ENCODE results near the gene SLMAP. TPM values are rescaled to one million over a fixed set of nuclear protein-coding genes. Genes with fewer than 3 reads are reported as not detected.

Gene SLMAP
- total RNA-seq, 1 donor from 2014 or later: 71.4 TPM

DNA sequence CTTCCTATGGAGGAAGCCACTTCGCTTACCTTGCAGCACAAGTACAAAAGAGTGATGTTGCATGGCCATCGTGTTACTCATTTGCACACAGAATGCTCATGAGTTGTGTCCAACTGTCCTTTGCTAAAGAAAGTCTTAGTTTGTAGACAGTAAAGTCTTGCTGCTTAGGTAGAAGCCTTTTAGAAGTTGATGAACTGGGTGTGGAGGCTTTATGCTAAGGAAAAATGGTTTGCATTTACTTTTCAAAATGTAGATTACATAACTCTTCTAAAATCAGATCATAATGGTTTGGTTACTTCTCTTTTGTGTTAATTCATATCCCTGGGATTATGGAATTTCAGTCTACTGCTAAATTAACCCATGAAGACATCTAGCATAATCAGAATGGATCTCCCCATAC is 167.6 kb downstream of the SLMAP start:
- no peaks in the 10 kb centered on the region for H3K79me2 ChIP-seq (ENCODE audit: insufficient read depth, low read length)
- DNase-seq (ENCODE audit: low read depth) (no peak), FAIRE-seq (no peak)
- H3K27me3 ChIP-seq (ENCODE audit: insufficient read depth, low read length): no peaks in the 10 kb centered on the region
- no peak overlapping the region for H3K4me3 ChIP-seq (ENCODE audit: insufficient read depth, low read depth, low read length)
- no peak overlapping the region for H3K4me3 Mint-ChIP-seq (ENCODE audit: unreplicated experiment)
- no peaks in the 10 kb centered on the region for H4K20me1 ChIP-seq (ENCODE audit: insufficient read depth, low read length)
- H3K9me3 ChIP-seq (ENCODE audit: insufficient read depth, low read depth, low read length): no peaks in the 10 kb centered on the region
- H3K9me3 Mint-ChIP-seq (ENCODE audit: unreplicated experiment): no peaks in the 10 kb centered on the region
- H3K9ac ChIP-seq (ENCODE audit: low read length): no peak overlapping the region
- H3K27me3 Mint-ChIP-seq (ENCODE audit: low read depth, unreplicated experiment): no peaks in the 10 kb centered on the region
- H3K4me2 ChIP-seq (ENCODE audit: low read length): no peak overlapping the region
- no peak for TF ChIP-seq CTCF (IDR thresholded peaks at IDR 0.05; ENCODE audit: insufficient read depth, low read depth, low read length)
- no peak for TF ChIP-seq EZH2 (IDR thresholded peaks at IDR 0.05; ENCODE audit: insufficient read depth, low read length)
- no peak overlapping the region for H3K27ac Mint-ChIP-seq (ENCODE audit: unreplicated experiment)
- H3K36me3 ChIP-seq (ENCODE audit: insufficient read depth, low read length): peaks cover 6% of the 10 kb centered on the region
- no peaks in the 10 kb centered on the region for H3K4me1 Mint-ChIP-seq (ENCODE audit: low read depth, unreplicated experiment)
- no peak overlapping the region for H3K27ac ChIP-seq (ENCODE audit: low read depth, low read length)
- H3K4me1 ChIP-seq (ENCODE audit: insufficient read depth, low read length): no peaks in the 10 kb centered on the region
- H3K36me3 Mint-ChIP-seq (ENCODE audit: low read depth, unreplicated experiment): peaks cover 6% of the 10 kb centered on the region
- H2AFZ ChIP-seq (ENCODE audit: low read depth, low read length): no peak overlapping the region

- no peaks in the 10 kb centered on the region for H3K27me3 ChIP-seq (ENCODE audit: insufficient read depth, low read length)
- Mint-ChIP-seq H3K27ac (ENCODE audit: unreplicated experiment) (no peak overlapping the region), H3K4me1 (ENCODE audit: low read depth, unreplicated experiment) (no peaks in the 10 kb centered on the region), H3K9me3 (ENCODE audit: unreplicated experiment) (no peaks in the 10 kb centered on the region), H3K4me3 (ENCODE audit: unreplicated experiment) (no peak overlapping the region), H3K27me3 (ENCODE audit: low read depth, unreplicated experiment) (no peaks in the 10 kb centered on the region), H3K36me3 (ENCODE audit: low read depth, unreplicated experiment) (peaks cover 5% of the 10 kb centered on the region)
- H3K9ac ChIP-seq (ENCODE audit: low read length): no peak overlapping the region
- DNase-seq (ENCODE audit: low read depth) (no peak), FAIRE-seq (no peak)
- H4K20me1 ChIP-seq (ENCODE audit: insufficient read depth, low read length): no peaks in the 10 kb centered on the region
- no peaks in the 10 kb centered on the region for H3K79me2 ChIP-seq (ENCODE audit: insufficient read depth, low read length)
- no peaks in the 10 kb centered on the region for H3K4me1 ChIP-seq (ENCODE audit: insufficient read depth, low read length)
- TF ChIP-seq EZH2 (IDR thresholded peaks at IDR 0.05; ENCODE audit: insufficient read depth, low read length): no peak
- no peak for TF ChIP-seq CTCF (IDR thresholded peaks at IDR 0.05; ENCODE audit: insufficient read depth, low read depth, low read length)
- H3K27ac ChIP-seq (ENCODE audit: low read depth, low read length): no peak overlapping the region
- H3K9me3 ChIP-seq (ENCODE audit: insufficient read depth, low read depth, low read length): no peaks in the 10 kb centered on the region
- no peak overlapping the region for H2AFZ ChIP-seq (ENCODE audit: low read depth, low read length)
- H3K36me3 ChIP-seq (ENCODE audit: insufficient read depth, low read length): peaks cover 5% of the 10 kb centered on the region
- H3K4me2 ChIP-seq (ENCODE audit: low read length): no peak overlapping the region
- no peak overlapping the region for H3K4me3 ChIP-seq (ENCODE audit: insufficient read depth, low read depth, low read length)
Observed at GRCh38 chr3:57927166-57927565, 171.1 kb downstream of the SLMAP start.

GRCh38 chr3:57927916-57928315 is 171.8 kb downstream of the SLMAP start:
- Histone ChIP-seq H3K36me3 (ENCODE audit: insufficient read depth, low read length) (peaks cover 3% of the 10 kb centered on the region), H3K4me1 (ENCODE audit: insufficient read depth, low read length) (no peaks in the 10 kb centered on the region), H3K27me3 (ENCODE audit: insufficient read depth, low read length) (no peaks in the 10 kb centered on the region), H3K4me3 (ENCODE audit: insufficient read depth, low read depth, low read length) (no peak overlapping the region), H3K4me2 (ENCODE audit: low read length) (no peak overlapping the region), H3K9ac (ENCODE audit: low read length) (no peak overlapping the region), H3K27ac (ENCODE audit: low read depth, low read length) (no peak overlapping the region), H3K79me2 (ENCODE audit: insufficient read depth, low read length) (no peaks in the 10 kb centered on the region), H2AFZ (ENCODE audit: low read depth, low read length) (no peak overlapping the region), H3K9me3 (ENCODE audit: insufficient read depth, low read depth, low read length) (no peaks in the 10 kb centered on the region), H4K20me1 (ENCODE audit: insufficient read depth, low read length) (no peaks in the 10 kb centered on the region)
- H3K27ac Mint-ChIP-seq (ENCODE audit: unreplicated experiment): no peak overlapping the region
- FAIRE-seq (no peak), DNase-seq (ENCODE audit: low read depth) (no peak)
- H3K4me1 Mint-ChIP-seq (ENCODE audit: low read depth, unreplicated experiment): no peaks in the 10 kb centered on the region
- no peaks in the 10 kb centered on the region for H3K9me3 Mint-ChIP-seq (ENCODE audit: unreplicated experiment)
- TF ChIP-seq EZH2 (IDR thresholded peaks at IDR 0.05; ENCODE audit: insufficient read depth, low read length) (no peak), CTCF (IDR thresholded peaks at IDR 0.05; ENCODE audit: insufficient read depth, low read depth, low read length) (no peak)
- H3K4me3 Mint-ChIP-seq (ENCODE audit: unreplicated experiment): no peak overlapping the region
- no peaks in the 10 kb centered on the region for H3K27me3 Mint-ChIP-seq (ENCODE audit: low read depth, unreplicated experiment)
- H3K36me3 Mint-ChIP-seq (ENCODE audit: low read depth, unreplicated experiment): peaks cover 5% of the 10 kb centered on the region
